ENCODE measurements around the gene RTF2. TPM values are rescaled to one million over a fixed set of nuclear protein-coding genes. Genes with fewer than 3 reads are reported as not detected.

RTF2 gene
- total and polyA plus RNA-seq, 2 experiments from 2014 or later: 28.2 to 53.7 TPM

GRCh38 chr20:56430957-56431356 is 37.5 kb upstream of the RTF2 start:
- Mint-ChIP-seq H3K36me3 (ENCODE audit: low read depth) (no peaks in the 10 kb centered on the region; the same call in 2 of the 3 replicates), H3K27me3 (ENCODE audit: insufficient read depth, low read depth, poor library complexity) (peaks cover 18% of the 10 kb centered on the region), H3K4me1 (no peaks in the 10 kb centered on the region; the same call in 2 of the 3 replicates), H3K27ac (no peak overlapping the region), H3K9me3 (no peaks in the 10 kb centered on the region; the same call in 2 of the 3 replicates), H3K4me3 (no peak overlapping the region)
- H4K20me1 ChIP-seq (replicated peaks; ENCODE audit: insufficient read depth): no peaks in the 10 kb centered on the region
- no peaks in the 10 kb centered on the region for H3K4me1 ChIP-seq (ENCODE audit: insufficient read depth)
- no peak overlapping the region for H3K4me2 ChIP-seq
- no peaks in the 10 kb centered on the region for H3K9me2 ChIP-seq (ENCODE audit: insufficient read depth)
- ATAC-seq (no peak), DNase-seq (ENCODE audit: low spot score) (no peak)
- no peaks in the 10 kb centered on the region for H3K27me3 ChIP-seq (ENCODE audit: insufficient read depth)
- H3F3A ChIP-seq (replicated peaks; ENCODE audit: low read depth): no peaks in the 10 kb centered on the region
- H2AFZ ChIP-seq: no peak overlapping the region
- TF ChIP-seq ZNF462 (CRISPR knock-in tag; IDR thresholded peaks at IDR 0.05): no peak
- TF ChIP-seq, protein P1, sequence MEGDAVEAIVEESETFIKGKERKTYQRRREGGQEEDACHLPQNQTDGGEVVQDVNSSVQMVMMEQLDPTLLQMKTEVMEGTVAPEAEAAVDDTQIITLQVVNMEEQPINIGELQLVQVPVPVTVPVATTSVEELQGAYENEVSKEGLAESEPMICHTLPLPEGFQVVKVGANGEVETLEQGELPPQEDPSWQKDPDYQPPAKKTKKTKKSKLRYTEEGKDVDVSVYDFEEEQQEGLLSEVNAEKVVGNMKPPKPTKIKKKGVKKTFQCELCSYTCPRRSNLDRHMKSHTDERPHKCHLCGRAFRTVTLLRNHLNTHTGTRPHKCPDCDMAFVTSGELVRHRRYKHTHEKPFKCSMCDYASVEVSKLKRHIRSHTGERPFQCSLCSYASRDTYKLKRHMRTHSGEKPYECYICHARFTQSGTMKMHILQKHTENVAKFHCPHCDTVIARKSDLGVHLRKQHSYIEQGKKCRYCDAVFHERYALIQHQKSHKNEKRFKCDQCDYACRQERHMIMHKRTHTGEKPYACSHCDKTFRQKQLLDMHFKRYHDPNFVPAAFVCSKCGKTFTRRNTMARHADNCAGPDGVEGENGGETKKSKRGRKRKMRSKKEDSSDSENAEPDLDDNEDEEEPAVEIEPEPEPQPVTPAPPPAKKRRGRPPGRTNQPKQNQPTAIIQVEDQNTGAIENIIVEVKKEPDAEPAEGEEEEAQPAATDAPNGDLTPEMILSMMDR (conservative IDR thresholded peaks at IDR 0.05; ENCODE audit: low read depth in 2 of 2): no peak
- no peak for TF ChIP-seq NANOG (IDR thresholded peaks at IDR 0.05; ENCODE audit: borderline replicate concordance)
- TF ChIP-seq STAT1 (IDR thresholded peaks at IDR 0.05; ENCODE audit: unreplicated experiment): no peak
- TF ChIP-seq POLR2AphosphoS5 (IDR thresholded peaks at IDR 0.05; ENCODE audit: low read depth): no peak
- no peak for TF ChIP-seq ETS1 (IDR thresholded peaks at IDR 0.05)
- TF ChIP-seq CREB1 (CRISPR knock-in tag; IDR thresholded peaks at IDR 0.05; ENCODE audit: low read depth): no peak
- no peak for TF ChIP-seq EZH2phosphoT487 (IDR thresholded peaks at IDR 0.05; ENCODE audit: unreplicated experiment)
- no peaks in the 10 kb centered on the region for H3K79me2 ChIP-seq (replicated peaks; ENCODE audit: insufficient read depth)
- H3K4me3 ChIP-seq: no peak overlapping the region
- no peak overlapping the region for H3K27ac ChIP-seq (ENCODE audit: low read depth)
- H3K36me3 ChIP-seq (ENCODE audit: insufficient read depth): no peaks in the 10 kb centered on the region
